Hair follicular keratinocyte (primary cell): ENCODE data around the gene ANO5. TPM values are rescaled to one million over a fixed set of nuclear protein-coding genes. Genes with fewer than 3 reads are reported as not detected.

ENCODE experiments used
- total RNA-seq: library from RNA; depleted of rRNA; stranded (reverse); fragments of >200 nt; gene quantifications from 2 replicates; pipeline ENCODE4 v1.2.3, GENCODE V29; 2015

Gene ANO5
- total RNA-seq = not detected in 2 replicates

GRCh38 chr11:22192642-22193347, at the start of gene ANO5:
TSS of gene ANO5 (plus strand) at chr11:22193085. CDS start at chr11:22193493, 408 bp downstream.

Other genes with a start within 250 kb of the ANO5 start
- gene SLC17A6, start 145.3 kb downstream of the ANO5 start, total RNA-seq = not detected in 2 replicates